Endothelial cell of hepatic sinusoid (primary cell): ENCODE data around the gene SCAP.

ENCODE experiments used
- in situ Hi-C: cut with HindIII; loops from 2 replicates; pipeline ENCODE4 v1.10.0; 2017; ENCODE audit warnings: low sequenced_read_pairs

The SCAP gene

DNA sequence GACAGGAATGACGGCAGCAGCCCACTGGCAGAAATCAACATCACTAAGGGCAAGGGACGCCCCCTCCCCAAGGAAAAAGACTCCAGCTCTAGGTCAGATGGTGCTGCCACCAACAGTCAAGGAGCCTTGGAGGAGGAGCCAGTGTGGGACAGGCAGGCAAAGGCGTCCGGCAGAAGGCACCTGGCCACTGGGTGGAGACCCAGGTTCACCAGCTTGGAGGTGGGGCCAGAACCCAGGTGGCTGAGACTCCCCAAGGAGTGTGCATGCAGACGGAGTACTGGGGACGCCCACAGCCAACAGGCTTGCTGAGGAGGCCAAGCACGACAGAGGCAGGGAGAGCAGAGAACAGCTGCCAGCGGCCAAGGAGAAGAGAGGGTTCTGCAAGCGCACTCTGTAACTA, 59.7 kb downstream of the SCAP start:
- in situ Hi-C loops, result no loop called here

DNA sequence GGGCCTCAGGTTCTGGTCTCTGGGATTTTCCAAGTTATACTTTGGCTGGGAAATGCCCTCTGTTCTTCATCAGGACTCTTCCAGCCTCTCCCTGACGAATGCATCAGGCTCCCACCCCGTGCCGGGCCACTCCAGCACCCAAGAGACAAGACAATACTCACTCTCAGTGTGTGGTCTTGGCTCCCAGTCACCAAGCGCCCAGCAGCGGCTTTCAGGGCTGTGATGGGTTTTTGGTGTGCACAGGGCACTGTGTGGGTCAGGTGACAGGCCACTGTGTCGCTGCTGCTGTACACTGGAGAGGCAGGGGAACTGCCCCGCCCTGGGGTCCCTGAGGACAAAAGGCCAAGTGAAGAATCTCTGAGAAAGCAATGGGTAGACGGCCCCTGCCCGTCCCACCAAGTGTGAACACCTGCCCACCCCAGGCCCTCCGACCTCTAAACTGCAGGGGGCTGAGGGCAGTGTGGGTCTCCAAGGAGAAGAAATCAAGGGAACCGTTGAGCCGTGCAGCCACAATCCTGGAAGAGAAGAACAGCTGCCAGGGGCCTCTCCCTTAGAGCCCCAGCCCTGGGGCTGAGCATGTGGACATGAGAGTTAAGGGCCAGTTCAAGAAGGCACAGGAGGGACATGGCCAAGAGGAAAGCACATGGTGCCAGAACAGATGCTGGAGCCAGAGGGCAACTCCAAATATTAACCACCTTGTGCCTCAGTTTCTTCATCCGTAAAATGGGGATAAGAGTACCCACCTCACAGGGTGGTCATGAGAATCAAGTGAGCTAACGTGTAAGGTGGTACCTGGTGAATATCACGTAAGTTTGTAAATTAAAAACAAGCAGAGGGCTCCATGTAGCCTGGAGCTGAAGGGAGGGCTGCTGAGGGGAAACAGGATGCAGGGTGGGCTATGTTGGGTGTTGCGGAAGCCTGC, 60.8 kb downstream of the SCAP start:
- in situ Hi-C loops, result no loop called here

- in situ Hi-C loops, result no loop called here
Measured at GRCh38 chr3:47414161-47414564, 61.6 kb downstream of the SCAP start.

- in situ Hi-C loops, result no loop called here
Measured at GRCh38 chr3:47413751-47414150, 62.0 kb downstream of the SCAP start.

GRCh38 chr3:47412842-47413520, 62.8 kb downstream of the SCAP start:
- in situ Hi-C loops, result no loop called here

GRCh38 chr3:47412453-47412756, 63.3 kb downstream of the SCAP start:
- in situ Hi-C loops, result no loop called here

DNA sequence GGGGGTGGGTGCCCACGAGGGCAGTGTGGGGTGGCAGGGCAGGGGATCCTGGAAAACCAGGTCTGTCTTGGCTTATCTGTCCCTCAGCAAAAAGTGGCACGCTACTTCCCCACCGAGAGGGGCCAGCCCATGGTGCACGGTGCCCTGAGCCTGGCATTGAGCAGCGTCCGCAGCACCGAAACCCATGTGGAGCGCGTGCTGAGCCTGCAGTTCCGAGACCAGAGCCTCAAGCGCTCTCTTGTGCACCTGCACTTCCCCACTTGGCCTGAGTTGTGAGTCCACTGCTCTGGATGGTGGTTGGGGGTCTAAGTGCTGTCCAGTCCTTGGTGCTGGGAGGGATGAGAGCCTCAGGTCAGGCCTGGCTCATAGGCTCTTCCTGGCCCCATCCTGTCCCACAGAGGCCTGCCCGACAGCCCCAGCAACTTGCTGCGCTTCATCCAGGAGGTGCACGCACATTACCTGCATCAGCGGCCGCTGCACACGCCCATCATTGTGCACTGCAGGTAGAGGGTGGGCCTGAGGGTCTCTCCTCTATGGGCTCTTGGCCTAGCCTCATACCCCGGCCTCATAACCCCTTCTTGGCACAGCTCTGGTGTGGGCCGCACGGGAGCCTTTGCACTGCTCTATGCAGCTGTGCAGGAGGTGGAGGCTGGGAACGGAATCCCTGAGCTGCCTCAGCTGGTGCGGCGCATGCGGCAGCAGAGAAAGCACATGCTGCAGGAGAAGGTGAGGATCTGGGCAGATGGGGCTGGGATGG, 63.9 kb downstream of the SCAP start:
- in situ Hi-C loops, result no loop called here

DNA sequence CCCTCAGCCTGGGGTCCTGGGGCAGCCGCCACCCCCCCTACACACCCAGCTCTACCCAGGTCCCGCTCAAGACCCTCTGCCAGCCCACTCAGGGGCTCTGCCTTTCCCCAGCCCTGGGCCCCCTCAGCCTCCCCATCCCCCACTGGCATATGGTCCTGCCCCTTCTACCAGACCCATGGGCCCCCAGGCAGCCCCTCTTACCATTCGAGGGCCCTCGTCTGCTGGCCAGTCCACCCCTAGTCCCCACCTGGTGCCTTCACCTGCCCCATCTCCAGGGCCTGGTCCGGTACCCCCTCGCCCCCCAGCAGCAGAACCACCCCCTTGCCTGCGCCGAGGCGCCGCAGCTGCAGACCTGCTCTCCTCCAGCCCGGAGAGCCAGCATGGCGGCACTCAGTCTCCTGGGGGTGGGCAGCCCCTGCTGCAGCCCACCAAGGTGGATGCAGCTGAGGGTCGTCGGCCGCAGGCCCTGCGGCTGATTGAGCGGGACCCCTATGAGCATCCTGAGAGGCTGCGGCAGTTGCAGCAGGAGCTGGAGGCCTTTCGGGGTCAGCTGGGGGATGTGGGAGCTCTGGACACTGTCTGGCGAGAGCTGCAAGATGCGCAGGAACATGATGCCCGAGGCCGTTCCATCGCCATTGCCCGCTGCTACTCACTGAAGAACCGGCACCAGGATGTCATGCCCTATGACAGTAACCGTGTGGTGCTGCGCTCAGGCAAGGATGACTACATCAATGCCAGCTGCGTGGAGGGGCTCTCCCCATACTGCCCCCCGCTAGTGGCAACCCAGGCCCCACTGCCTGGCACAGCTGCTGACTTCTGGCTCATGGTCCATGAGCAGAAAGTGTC, 64.7 kb downstream of the SCAP start:
- in situ Hi-C loops, result no loop called here

- in situ Hi-C loops, result no loop called here
Measured at GRCh38 chr3:47410417-47410720, 65.4 kb downstream of the SCAP start.

DNA sequence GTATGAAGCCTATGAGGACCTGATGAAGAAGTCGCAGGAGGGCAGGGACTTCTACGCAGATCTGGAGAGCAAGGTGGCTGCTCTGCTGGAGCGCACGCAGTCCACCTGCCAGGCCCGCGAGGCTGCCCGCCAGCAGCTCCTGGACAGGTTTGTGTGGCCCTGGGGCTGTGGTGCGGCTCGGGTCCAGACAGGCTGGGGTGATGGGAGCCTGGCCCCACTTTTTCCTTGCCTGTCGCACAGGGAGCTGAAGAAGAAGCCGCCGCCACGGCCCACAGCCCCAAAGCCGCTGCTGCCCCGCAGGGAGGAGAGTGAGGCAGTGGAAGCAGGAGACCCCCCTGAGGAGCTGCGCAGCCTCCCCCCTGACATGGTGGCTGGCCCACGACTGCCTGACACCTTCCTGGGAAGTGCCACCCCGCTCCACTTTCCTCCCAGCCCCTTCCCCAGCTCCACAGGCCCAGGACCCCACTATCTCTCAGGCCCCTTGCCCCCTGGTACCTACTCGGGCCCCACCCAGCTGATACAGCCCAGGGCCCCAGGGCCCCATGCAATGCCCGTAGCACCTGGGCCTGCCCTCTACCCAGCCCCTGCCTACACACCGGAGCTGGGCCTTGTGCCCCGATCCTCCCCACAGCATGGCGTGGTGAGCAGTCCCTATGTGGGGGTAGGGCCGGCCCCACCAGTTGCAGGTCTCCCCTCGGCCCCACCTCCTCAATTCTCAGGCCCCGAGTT, 65.9 kb downstream of the SCAP start:
- in situ Hi-C loops, result loop anchor here (5.0 kb wide), 1 partner anchor 72 kb away; no protein-coding TSS in a partner anchor

- in situ Hi-C loops, result loop anchor here (5.0 kb wide), 1 partner anchor 73 kb away; no protein-coding TSS in a partner anchor
Measured at GRCh38 chr3:47409284-47409683, 66.5 kb downstream of the SCAP start.

GRCh38 chr3:47408839-47409229, 66.9 kb downstream of the SCAP start:
- in situ Hi-C loops, result loop anchor here (5.0 kb wide), 1 partner anchor 73 kb away; no protein-coding TSS in a partner anchor

DNA sequence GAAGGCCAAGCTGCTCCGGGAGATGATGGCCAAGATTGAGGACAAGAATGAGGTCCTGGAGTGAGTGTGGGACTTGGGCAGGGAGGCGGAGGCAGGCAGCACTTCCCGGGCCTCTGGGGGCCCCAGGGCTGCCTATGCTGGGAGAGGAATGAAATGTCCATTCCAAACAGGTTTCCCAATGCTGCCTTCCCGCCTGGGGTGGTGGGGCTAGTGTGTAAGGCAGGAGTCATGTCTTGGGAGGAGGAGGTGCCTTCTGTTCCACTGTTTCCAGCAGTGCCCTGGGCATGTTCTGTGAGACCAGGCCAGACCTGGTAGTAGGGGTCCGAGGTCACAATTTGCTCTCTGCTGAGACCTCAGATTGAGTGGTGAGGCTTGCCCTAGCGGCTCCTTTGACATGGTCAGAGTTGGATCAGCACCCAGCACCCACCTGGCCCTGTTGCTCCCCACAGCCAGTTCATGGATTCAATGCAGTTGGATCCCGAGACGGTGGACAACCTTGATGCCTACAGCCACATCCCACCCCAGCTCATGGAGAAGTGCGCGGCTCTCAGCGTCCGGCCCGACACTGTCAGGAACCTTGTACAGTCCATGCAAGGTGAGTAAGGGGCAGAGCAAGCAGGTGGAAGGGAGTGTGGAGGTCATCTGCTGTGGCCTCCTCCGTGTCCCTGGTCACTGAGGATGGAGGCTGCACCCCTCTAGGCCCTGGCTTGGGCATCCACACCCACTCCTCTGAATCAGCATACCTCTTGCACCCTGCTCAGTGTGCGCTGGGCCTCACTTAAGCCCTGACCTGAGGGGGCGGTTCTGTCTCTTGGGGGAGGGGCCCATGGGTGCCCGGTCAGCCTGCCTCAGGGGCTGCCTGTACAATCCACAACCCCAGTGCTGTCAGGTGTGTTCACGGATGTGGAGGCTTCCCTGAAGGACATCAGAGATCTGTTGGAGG, 67.6 kb downstream of the SCAP start:
- in situ Hi-C loops, result loop anchor here (5.0 kb wide), 1 partner anchor 74 kb away; no protein-coding TSS in a partner anchor

DNA sequence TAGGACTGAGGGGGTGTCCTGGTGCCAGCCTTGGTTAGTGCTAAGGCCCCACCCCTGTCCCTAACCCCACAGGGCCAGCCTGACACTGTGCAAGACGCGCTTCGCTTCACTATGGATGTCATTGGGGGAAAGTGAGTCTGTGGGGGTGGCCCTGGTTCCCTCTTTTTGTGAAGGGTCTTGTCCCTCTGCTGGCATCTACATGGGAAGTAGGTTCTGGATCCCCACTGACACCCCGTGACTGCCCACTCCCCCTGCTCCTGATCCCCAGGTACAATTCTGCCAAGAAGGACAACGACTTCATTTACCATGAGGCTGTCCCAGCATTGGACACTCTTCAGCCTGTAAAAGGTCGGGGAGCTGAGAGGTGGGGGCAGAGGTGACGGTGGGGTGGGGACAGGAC, 68.5 kb downstream of the SCAP start:
- in situ Hi-C loops, result loop anchor here (5.0 kb wide), 1 partner anchor 75 kb away; no protein-coding TSS in a partner anchor

DNA sequence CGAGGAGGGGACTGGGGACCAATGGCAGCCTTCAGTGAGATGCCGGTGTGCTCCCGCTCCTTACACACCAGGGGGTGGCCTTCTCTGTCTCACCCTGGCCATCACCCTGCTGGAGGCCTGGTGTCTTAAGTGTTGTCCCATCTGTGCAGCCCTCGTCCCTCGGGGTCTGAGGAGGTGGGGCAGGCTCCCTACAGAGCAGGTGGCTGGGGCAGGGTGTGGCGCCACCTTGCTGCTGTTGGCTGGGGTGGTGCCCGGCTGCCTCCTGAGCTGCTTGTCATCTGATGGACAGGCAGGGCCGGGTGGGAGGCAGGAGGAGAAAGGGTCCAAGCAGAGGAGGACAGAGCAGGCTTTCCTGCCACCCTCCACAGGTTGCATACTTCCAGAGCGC, 69.0 kb downstream of the SCAP start:
- in situ Hi-C loops, result loop anchor here (5.0 kb wide), 1 partner anchor 76 kb away; no protein-coding TSS in a partner anchor

DNA sequence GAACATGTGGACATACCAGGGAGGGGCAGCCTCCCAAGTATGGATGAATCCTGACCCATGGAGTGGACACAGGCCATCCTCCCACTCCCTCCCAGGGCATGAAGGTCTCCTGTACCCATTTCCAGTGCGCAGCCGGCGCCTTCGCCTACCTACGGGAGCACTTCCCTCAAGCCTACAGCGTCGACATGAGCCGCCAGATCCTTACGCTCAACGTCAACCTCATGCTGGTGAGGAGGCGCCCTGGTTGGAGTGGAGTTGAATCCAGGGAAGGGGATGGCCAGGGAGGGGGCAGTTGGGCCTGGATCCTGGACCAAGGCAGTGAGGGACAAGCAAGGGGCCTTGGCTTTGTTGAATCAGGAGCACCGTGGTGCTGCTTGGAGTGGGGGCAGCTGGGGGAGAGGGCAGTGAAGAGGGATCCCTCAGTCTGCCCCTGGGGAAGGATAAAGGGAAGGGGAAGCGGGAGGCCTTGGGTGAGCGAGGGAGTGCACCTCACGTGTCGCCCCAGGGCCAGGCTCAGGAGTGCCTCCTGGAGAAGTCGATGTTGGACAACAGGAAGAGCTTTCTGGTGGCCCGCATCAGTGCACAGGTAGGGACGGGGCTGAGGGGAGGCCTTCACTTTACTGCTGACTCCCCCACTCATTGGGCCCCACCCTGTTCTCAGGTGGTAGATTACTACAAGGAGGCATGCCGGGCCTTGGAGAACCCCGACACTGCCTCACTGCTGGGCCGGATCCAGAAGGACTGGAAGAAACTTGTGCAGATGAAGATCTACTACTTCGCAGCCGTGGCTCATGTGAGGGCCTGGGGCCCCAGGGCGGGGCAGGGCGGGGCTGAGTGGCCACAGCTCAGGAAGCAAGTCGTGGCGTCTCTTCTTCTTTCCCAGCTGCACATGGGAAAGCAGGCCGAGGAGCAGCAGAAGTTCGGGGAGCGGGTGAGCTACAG, 69.7 kb downstream of the SCAP start:
- in situ Hi-C loops, result loop anchor here (5.0 kb wide), 1 partner anchor 76 kb away; no protein-coding TSS in a partner anchor

DNA sequence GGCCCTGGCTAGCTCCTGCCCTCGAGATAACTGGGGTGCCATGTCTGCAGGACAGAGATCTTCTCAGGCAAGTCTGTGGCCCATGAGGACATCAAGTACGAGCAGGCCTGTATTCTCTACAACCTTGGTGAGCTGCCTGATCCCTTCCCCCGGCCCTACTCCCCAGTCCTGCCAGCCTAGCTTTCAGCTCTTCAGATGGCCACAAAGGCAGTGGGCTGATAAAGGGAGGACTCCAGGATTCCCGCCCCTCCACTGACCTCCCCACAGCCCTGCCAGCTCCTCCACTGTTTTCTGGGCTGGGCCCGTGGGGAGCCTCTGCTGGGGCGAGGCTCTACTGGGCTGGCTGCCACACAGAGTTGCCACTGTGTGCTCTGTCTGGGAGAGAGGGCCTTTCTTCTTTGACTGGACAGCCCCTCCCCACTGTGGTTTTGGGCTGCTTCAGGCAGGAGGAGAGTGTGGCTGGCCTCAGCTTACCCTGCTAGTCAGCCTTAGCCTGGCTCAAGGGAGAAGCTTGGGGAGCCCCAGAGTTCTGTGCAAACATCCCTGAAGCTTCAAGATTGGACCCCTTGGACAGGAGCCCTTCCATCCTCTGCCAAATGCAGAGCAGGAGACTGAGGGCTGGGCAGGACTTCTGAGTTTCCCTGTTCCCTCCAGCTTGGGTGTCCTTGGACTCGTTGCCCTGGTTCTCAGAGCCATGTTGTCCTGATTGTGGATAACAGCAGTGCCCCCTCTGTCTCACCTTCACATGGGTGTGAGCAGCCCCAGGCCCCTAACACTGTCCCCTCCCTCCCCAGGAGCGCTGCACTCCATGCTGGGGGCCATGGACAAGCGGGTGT, 70.6 kb downstream of the SCAP start:
- in situ Hi-C loops, result loop anchor here (5.0 kb wide), 1 partner anchor 77 kb away; no protein-coding TSS in a partner anchor
